ENCODE data around the gene RASGRP3. TPM values are rescaled to one million over a fixed set of nuclear protein-coding genes. Genes with fewer than 3 reads are reported as not detected.

Gene RASGRP3
- total RNA-seq, 1 donor from 2014 or later = 0.58 TPM

- Mint-ChIP-seq H3K4me1 (no peaks in the 10 kb centered on the region), H3K27me3 (ENCODE audit: low read depth) (no peaks in the 10 kb centered on the region), H3K4me3 (no peak overlapping the region), H3K36me3 (peaks cover 8% of the 10 kb centered on the region), H3K9me3 (peaks cover 29% of the 10 kb centered on the region), H3K27ac (no peak overlapping the region)
- no peak for DNase-seq (ENCODE audit: low spot score in 2 of 2, unreplicated experiment in 2 of 2)
- no peak for TF ChIP-seq CTCF (IDR thresholded peaks at IDR 0.05; ENCODE audit: unreplicated experiment)
These were observed 25.2 kb upstream of the RASGRP3 start for GRCh38 chr2:33451214-33451613.

GRCh38 chr2:33451825-33452224, 24.6 kb upstream of the RASGRP3 start:
- H3K27ac Mint-ChIP-seq = no peak overlapping the region
- no peaks in the 10 kb centered on the region for H3K27me3 Mint-ChIP-seq (ENCODE audit: low read depth)
- H3K36me3 Mint-ChIP-seq = peaks cover 8% of the 10 kb centered on the region
- H3K4me3 Mint-ChIP-seq = no peak overlapping the region
- no peak for TF ChIP-seq CTCF (IDR thresholded peaks at IDR 0.05; ENCODE audit: unreplicated experiment)
- no peak for DNase-seq (ENCODE audit: low spot score in 2 of 2, unreplicated experiment in 2 of 2)
- H3K4me1 Mint-ChIP-seq = no peaks in the 10 kb centered on the region
- peaks cover 29% of the 10 kb centered on the region for H3K9me3 Mint-ChIP-seq

GRCh38 chr2:33452545-33452944, 23.9 kb upstream of the RASGRP3 start:
- H3K27me3 Mint-ChIP-seq (ENCODE audit: low read depth) = no peaks in the 10 kb centered on the region
- H3K9me3 Mint-ChIP-seq = peaks cover 29% of the 10 kb centered on the region
- no peak for DNase-seq (ENCODE audit: low spot score in 2 of 2, unreplicated experiment in 2 of 2)
- peaks cover 8% of the 10 kb centered on the region for H3K36me3 Mint-ChIP-seq
- H3K27ac Mint-ChIP-seq = no peak overlapping the region
- no peaks in the 10 kb centered on the region for H3K4me1 Mint-ChIP-seq
- H3K4me3 Mint-ChIP-seq = no peak overlapping the region
- no peak for TF ChIP-seq CTCF (IDR thresholded peaks at IDR 0.05; ENCODE audit: unreplicated experiment)

GRCh38 chr2:33453905-33454479, 22.5 kb upstream of the RASGRP3 start:
- H3K36me3 Mint-ChIP-seq = peaks cover 8% of the 10 kb centered on the region
- H3K9me3 Mint-ChIP-seq = peaks cover 26% of the 10 kb centered on the region
- H3K27me3 Mint-ChIP-seq (ENCODE audit: low read depth) = no peaks in the 10 kb centered on the region
- no peak overlapping the region for H3K27ac Mint-ChIP-seq
- no peak overlapping the region for H3K4me3 Mint-ChIP-seq
- TF ChIP-seq CTCF (IDR thresholded peaks at IDR 0.05; ENCODE audit: unreplicated experiment) = no peak
- H3K4me1 Mint-ChIP-seq = peaks cover 4% of the 10 kb centered on the region
- DNase-seq (ENCODE audit: low spot score in 2 of 2, unreplicated experiment in 2 of 2) = no peak

GRCh38 chr2:33457556-33458247, 18.7 kb upstream of the RASGRP3 start:
- Mint-ChIP-seq H3K27me3 (ENCODE audit: low read depth) (no peaks in the 10 kb centered on the region), H3K36me3 (peaks cover 2% of the 10 kb centered on the region), H3K4me3 (no peak overlapping the region), H3K4me1 (peaks cover 4% of the 10 kb centered on the region), H3K9me3 (peaks cover 13% of the 10 kb centered on the region), H3K27ac (no peak overlapping the region)
- DNase-seq (ENCODE audit: low spot score in 2 of 2, unreplicated experiment in 2 of 2) = no peak
- no peak for TF ChIP-seq CTCF (IDR thresholded peaks at IDR 0.05; ENCODE audit: unreplicated experiment)
